Fibroblast of pulmonary artery (primary cell): ENCODE measurements around the gene CHRM3.
A peak's percentile ranks its signal among the peaks of the same experiment; 100 is the strongest.
"Not testable (repeated sequence)": the region's sequence is repeated elsewhere in the genome, so short reads cannot be mapped to it uniquely, and the experiment has no call there.

Source experiments
- DNase-seq: peaks from one replicate; pipeline ENCODE4 v3.0.0-alpha.2; 2010; ENCODE audit warnings: low read depth
- H3K4me3 ChIP-seq: replicated peaks from 2 replicates; pipeline ENCODE4 v1.5.1; 2011; ENCODE audit warnings: low read depth, mild to moderate bottlenecking, control low read depth, low read length, moderate library complexity
- CTCF ChIP-seq: IDR thresholded peaks from 2 replicates; pipeline ENCODE4 v1.5.1; 2011; ENCODE audit warnings: mild to moderate bottlenecking, control low read depth, low read length, inconsistent platforms; ENCODE audit errors: missing control alignments

Gene CHRM3

GRCh38 chr1:239354231-239354630 lies 32.1 kb upstream of the CHRM3 start:
- no peak for TF ChIP-seq CTCF
- DNase-seq, result peak; percentile 1
- no peak overlapping the region for H3K4me3 ChIP-seq

GRCh38 chr1:239357867-239358266 lies 28.5 kb upstream of the CHRM3 start:
- no peak overlapping the region for H3K4me3 ChIP-seq
- no peak for DNase-seq
- TF ChIP-seq CTCF, result no peak

GRCh38 chr1:239361403-239361802 lies 25.0 kb upstream of the CHRM3 start:
- H3K4me3 ChIP-seq, result no peak overlapping the region
- peak; percentile 14 for DNase-seq
- TF ChIP-seq CTCF, result no peak

- no peak overlapping the region for H3K4me3 ChIP-seq
- DNase-seq, result no peak
- TF ChIP-seq CTCF, result no peak
These were observed 22.4 kb upstream of the CHRM3 start for GRCh38 chr1:239363930-239364329.

- no peak for TF ChIP-seq CTCF
- no peak for DNase-seq
- no peak overlapping the region for H3K4me3 ChIP-seq
These were observed 19.1 kb upstream of the CHRM3 start for GRCh38 chr1:239367196-239367810.

GRCh38 chr1:239368436-239369109 lies 17.8 kb upstream of the CHRM3 start:
- H3K4me3 ChIP-seq, result no peak overlapping the region
- no peak for DNase-seq
- no peak for TF ChIP-seq CTCF

GRCh38 chr1:239370869-239371268 lies 15.5 kb upstream of the CHRM3 start:
- DNase-seq, H3K4me3 ChIP-seq: not testable (repeated sequence)
